SK-N-SH (cell line): Measurements from ENCODE around the gene SF3A1. TPM values are rescaled to one million over a fixed set of nuclear protein-coding genes. Genes with fewer than 3 reads are reported as not detected.
A peak's percentile ranks its signal among the peaks of the same experiment; 100 is the strongest.

Experiments
- CTCF ChIA-PET: fragments of 300-600, 350-600 bp; formaldehyde crosslinking; extraction: SDS; loops from one replicate; lab custom pipeline; 2021; lab: Yijun Ruan, JAX
- POLR2A ChIA-PET: fragments of 350-600 bp; sonication (Branson Sonifier 250); formaldehyde crosslinking; extraction: SDS; loops from one replicate; lab custom pipeline; 2020; ENCODE audit warnings: antibody characterized with exemption, inconsistent platforms; lab: Yijun Ruan, JAX
- DNase-seq: peaks from one replicate; pipeline ENCODE4 v3.0.0; 2012
- H2AFZ ChIP-seq: fragments of 200-600 bp; sonication (generic); 2 replicates; pipeline ENCODE4 v1.8.1; 2016; ENCODE audit warnings: antibody characterized with exemption, mild to moderate bottlenecking, low read depth
- H3F3A ChIP-seq: fragments of 200-600 bp; sonication (generic); replicated peaks from 2 replicates; pipeline ENCODE3; 2016; ENCODE audit warnings: antibody characterized with exemption, mild to moderate bottlenecking; ENCODE audit not compliant: insufficient read depth
- H3K27ac ChIP-seq, 2 experiments: fragments of 200-500 bp in 1 of 2; fragments of 200-600 bp in 1 of 2; sonication (Bioruptor generic) in 1 of 2; sonication (generic), shearing (Covaris generic) in 1 of 2; 2 replicates each; pipeline versions ENCODE4 v1.5.1 to v1.6.1; 2014 to 2016; ENCODE audit warnings: low read depth in 2 of 2, inconsistent platforms in 1 of 2, low read length in 1 of 2, mild to moderate bottlenecking in 1 of 2, mixed read lengths in 1 of 2
- H3K27me3 ChIP-seq: fragments of 200-600 bp; sonication (generic), shearing (Covaris generic); 2 replicates; pipeline ENCODE4 v1.6.1; 2016; ENCODE audit warnings: mixed run types; ENCODE audit not compliant: insufficient read depth
- H3K36me3 ChIP-seq, 2 experiments: fragments of 200-500 bp in 1 of 2; fragments of 200-600 bp in 1 of 2; sonication (Bioruptor generic) in 1 of 2; sonication (generic) in 1 of 2; replicated peaks in 1 of 2; 2 replicates each; pipeline versions ENCODE3 to v1.5.1; 2014 to 2016; ENCODE audit warnings: low read length in 1 of 2, mild to moderate bottlenecking in 1 of 2; ENCODE audit not compliant: insufficient read depth in 2 of 2, control insufficient read depth in 1 of 2
- H3K4me1 ChIP-seq, 2 experiments: fragments of 200-500 bp in 1 of 2; fragments of 200-600 bp in 1 of 2; sonication (Bioruptor generic) in 1 of 2; sonication (generic), shearing (Covaris generic) in 1 of 2; 2 replicates each; pipeline versions ENCODE4 v1.5.1 to v1.6.1; 2014 to 2016; ENCODE audit warnings: low read depth in 1 of 2, low read length in 1 of 2, mixed run types in 1 of 2; ENCODE audit not compliant: insufficient read depth in 2 of 2, control insufficient read depth in 1 of 2
- H3K4me2 ChIP-seq: fragments of 200-600 bp; sonication (generic), shearing (Covaris generic); 2 replicates; pipeline ENCODE4 v1.6.1; 2017; ENCODE audit warnings: mixed run types
- H3K4me3 ChIP-seq, 2 experiments: fragments of 200-500 bp in 1 of 2; fragments of 200-600 bp in 1 of 2; sonication (Bioruptor generic) in 1 of 2; sonication (generic), shearing (Covaris generic) in 1 of 2; 2 replicates each; pipeline versions ENCODE4 v1.5.1 to v1.8.1; 2014 to 2016; ENCODE audit warnings: low read depth in 2 of 2, inconsistent platforms in 1 of 2, low read length in 1 of 2, mild to moderate bottlenecking in 1 of 2, mixed read lengths in 1 of 2, moderate library complexity in 1 of 2
- H3K79me2 ChIP-seq: fragments of 200-600 bp; sonication (generic); 2 replicates; pipeline ENCODE4 v1.8.1; 2017; ENCODE audit warnings: mild to moderate bottlenecking; ENCODE audit not compliant: insufficient read depth
- H3K9ac ChIP-seq: fragments of 200-600 bp; sonication (generic); 2 replicates; pipeline ENCODE4 v1.6.1; 2017; ENCODE audit warnings: mixed run types
- H3K9me2 ChIP-seq: fragments of 200-600 bp; sonication (generic); 2 replicates; pipeline ENCODE4 v1.6.1; 2017; ENCODE audit warnings: mixed run types
- H3K9me3 ChIP-seq: fragments of 200-600 bp; sonication (generic); 2 replicates; pipeline ENCODE4 v1.6.1; 2017; ENCODE audit warnings: mixed run types, mild to moderate bottlenecking, moderate library complexity
- H4K20me1 ChIP-seq: fragments of 200-600 bp; sonication (generic); 2 replicates; pipeline ENCODE4 v1.6.1; 2017; ENCODE audit warnings: mild to moderate bottlenecking, mixed run types; ENCODE audit not compliant: insufficient read depth
- CHD2 ChIP-seq: fragments of 150-350 bp; IDR thresholded peaks from 2 replicates; pipeline ENCODE4 v1.6.1; 2018; ENCODE audit warnings: low read length; ENCODE audit not compliant: partially characterized antibody
- EP300 ChIP-seq, 2 experiments: IDR thresholded peaks; 2 replicates each; pipeline versions ENCODE4 v1.4.0 to v1.6.1; 2012; ENCODE audit warnings: borderline replicate concordance in 1 of 2, low read depth in 1 of 2, low read length in 1 of 2
- EZH2phosphoT487 ChIP-seq: fragments of 200-600 bp; sonication (generic); IDR thresholded peaks from 2 replicates; pipeline ENCODE4 v1.6.1; 2017; ENCODE audit warnings: low read depth, mixed run types, mild to moderate bottlenecking, antibody characterized with exemption, moderate library complexity, borderline replicate concordance
- FOSL2 ChIP-seq: IDR thresholded peaks from 2 replicates; pipeline ENCODE4 v1.4.0; 2012; ENCODE audit warnings: low read depth, mild to moderate bottlenecking, moderate library complexity, borderline replicate concordance
- FOXM1 ChIP-seq: IDR thresholded peaks from 2 replicates; pipeline ENCODE4 v1.4.0; 2012; ENCODE audit warnings: low read depth, mild to moderate bottlenecking
- GABPA ChIP-seq: IDR thresholded peaks from 2 replicates; pipeline ENCODE4 v1.4.0; 2012; ENCODE audit warnings: low read depth, mild to moderate bottlenecking
- NRF1 ChIP-seq: IDR thresholded peaks from 2 replicates; pipeline ENCODE4 v1.6.1; 2012; ENCODE audit warnings: low read depth, mild to moderate bottlenecking, low read length
- RCOR1 ChIP-seq: fragments of 150-350 bp; IDR thresholded peaks from 2 replicates; pipeline ENCODE4 v1.6.1; 2017; ENCODE audit warnings: antibody characterized with exemption, low read length
- RFX5 ChIP-seq: IDR thresholded peaks from 2 replicates; pipeline ENCODE4 v1.6.1; 2012; ENCODE audit warnings: mild to moderate bottlenecking, improper control_type of control experiment, low read length
- RXRA ChIP-seq: IDR thresholded peaks from 2 replicates; pipeline ENCODE4 v1.4.0; 2012; ENCODE audit warnings: low read depth, mild to moderate bottlenecking, borderline replicate concordance
- YY1 ChIP-seq: IDR thresholded peaks from 2 replicates; pipeline ENCODE4 v1.4.0; 2012; ENCODE audit warnings: low read depth, mild to moderate bottlenecking
- WGBS: methylation state at CpG from one replicate; pipeline ENCODE4 v1.1.6; 2017; ENCODE audit warnings: low lambda C conversion rate; 5-methylcytosine and 5-hydroxymethylcytosine counted together
- polyA plus RNA-seq, 3 experiments: library from polyadenylated mRNA; depleted of rRNA; stranded (reverse); fragments of >200 nt; gene quantifications; 2 replicates each; pipeline ENCODE4 v1.2.3, GENCODE V29; 2012
- TF ChIP-seq, protein P1 (sequence below): IDR thresholded peaks from 2 replicates; pipeline ENCODE4 v1.6.1; 2012; ENCODE audit warnings: mild to moderate bottlenecking, low read depth, low read length, moderate library complexity
- TF ChIP-seq, protein P2 (sequence below): IDR thresholded peaks from 2 replicates; pipeline ENCODE4 v1.4.0; 2012; ENCODE audit warnings: low read depth, borderline replicate concordance
- TF ChIP-seq, protein P3 (sequence below): IDR thresholded peaks from 2 replicates; pipeline ENCODE4 v1.4.0; 2012; ENCODE audit warnings: low read depth, borderline replicate concordance
- TF ChIP-seq, protein P4 (sequence below): IDR thresholded peaks from 2 replicates; pipeline ENCODE4; 2012
- TF ChIP-seq, protein P5 (sequence below): fragments of 200-600 bp; sonication (generic); IDR thresholded peaks from 2 replicates; pipeline ENCODE4 v1.6.1; 2017; ENCODE audit warnings: antibody characterized with exemption, mild to moderate bottlenecking, moderate library complexity

Gene SF3A1
- polyA plus RNA-seq, 1 of the 3 experiments (the other 2 are of a cell fraction), result 75.2 TPM

DNA sequence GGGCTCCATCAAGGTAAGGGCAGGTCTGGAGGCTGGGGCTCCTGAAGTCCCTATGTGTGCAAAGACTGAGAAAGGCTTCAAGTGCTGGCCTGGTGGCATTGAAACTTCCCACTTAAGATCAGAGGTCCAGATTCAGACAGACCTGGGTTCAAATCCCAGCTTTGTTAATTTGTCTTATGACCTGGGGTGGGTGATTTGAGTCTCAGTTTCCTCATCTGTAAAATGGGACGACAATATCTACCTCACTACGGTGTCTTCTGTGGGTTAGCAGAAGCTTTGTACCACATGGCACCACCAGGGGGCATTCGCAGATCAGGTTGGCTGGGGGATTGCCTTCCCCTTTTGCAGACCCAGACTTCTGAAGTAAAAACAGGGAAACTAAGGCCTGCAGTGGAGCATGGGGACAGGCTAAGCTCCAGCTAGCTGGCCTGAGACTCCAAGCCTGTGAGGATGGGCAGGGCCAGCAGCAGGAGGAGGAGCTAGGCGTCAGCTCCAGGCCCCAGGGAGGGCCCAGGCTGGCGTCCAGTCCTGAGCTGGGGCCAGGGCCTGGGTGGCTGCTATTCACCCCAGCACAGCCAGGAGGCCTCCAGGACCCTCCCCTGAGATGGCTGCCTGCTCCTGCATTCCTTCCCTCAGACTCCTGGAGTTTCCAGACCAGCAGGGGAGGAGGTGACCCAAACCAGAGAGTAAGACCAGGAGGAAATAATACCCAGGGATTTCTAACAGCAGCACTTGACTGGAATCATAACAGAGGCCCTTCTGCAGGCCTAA is 68.9 kb downstream of the SF3A1 start (continued):
- no peak for TF ChIP-seq RXRA
- no peak for TF ChIP-seq RFX5
- no peak for TF ChIP-seq FOXM1
- TF ChIP-seq, protein P1, sequence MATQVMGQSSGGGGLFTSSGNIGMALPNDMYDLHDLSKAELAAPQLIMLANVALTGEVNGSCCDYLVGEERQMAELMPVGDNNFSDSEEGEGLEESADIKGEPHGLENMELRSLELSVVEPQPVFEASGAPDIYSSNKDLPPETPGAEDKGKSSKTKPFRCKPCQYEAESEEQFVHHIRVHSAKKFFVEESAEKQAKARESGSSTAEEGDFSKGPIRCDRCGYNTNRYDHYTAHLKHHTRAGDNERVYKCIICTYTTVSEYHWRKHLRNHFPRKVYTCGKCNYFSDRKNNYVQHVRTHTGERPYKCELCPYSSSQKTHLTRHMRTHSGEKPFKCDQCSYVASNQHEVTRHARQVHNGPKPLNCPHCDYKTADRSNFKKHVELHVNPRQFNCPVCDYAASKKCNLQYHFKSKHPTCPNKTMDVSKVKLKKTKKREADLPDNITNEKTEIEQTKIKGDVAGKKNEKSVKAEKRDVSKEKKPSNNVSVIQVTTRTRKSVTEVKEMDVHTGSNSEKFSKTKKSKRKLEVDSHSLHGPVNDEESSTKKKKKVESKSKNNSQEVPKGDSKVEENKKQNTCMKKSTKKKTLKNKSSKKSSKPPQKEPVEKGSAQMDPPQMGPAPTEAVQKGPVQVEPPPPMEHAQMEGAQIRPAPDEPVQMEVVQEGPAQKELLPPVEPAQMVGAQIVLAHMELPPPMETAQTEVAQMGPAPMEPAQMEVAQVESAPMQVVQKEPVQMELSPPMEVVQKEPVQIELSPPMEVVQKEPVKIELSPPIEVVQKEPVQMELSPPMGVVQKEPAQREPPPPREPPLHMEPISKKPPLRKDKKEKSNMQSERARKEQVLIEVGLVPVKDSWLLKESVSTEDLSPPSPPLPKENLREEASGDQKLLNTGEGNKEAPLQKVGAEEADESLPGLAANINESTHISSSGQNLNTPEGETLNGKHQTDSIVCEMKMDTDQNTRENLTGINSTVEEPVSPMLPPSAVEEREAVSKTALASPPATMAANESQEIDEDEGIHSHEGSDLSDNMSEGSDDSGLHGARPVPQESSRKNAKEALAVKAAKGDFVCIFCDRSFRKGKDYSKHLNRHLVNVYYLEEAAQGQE, result no peak
- no peak for TF ChIP-seq YY1
- TF ChIP-seq, protein P2, sequence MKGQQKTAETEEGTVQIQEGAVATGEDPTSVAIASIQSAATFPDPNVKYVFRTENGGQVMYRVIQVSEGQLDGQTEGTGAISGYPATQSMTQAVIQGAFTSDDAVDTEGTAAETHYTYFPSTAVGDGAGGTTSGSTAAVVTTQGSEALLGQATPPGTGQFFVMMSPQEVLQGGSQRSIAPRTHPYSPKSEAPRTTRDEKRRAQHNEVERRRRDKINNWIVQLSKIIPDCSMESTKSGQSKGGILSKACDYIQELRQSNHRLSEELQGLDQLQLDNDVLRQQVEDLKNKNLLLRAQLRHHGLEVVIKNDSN, result no peak
- no peak for TF ChIP-seq FOSL2

DNA sequence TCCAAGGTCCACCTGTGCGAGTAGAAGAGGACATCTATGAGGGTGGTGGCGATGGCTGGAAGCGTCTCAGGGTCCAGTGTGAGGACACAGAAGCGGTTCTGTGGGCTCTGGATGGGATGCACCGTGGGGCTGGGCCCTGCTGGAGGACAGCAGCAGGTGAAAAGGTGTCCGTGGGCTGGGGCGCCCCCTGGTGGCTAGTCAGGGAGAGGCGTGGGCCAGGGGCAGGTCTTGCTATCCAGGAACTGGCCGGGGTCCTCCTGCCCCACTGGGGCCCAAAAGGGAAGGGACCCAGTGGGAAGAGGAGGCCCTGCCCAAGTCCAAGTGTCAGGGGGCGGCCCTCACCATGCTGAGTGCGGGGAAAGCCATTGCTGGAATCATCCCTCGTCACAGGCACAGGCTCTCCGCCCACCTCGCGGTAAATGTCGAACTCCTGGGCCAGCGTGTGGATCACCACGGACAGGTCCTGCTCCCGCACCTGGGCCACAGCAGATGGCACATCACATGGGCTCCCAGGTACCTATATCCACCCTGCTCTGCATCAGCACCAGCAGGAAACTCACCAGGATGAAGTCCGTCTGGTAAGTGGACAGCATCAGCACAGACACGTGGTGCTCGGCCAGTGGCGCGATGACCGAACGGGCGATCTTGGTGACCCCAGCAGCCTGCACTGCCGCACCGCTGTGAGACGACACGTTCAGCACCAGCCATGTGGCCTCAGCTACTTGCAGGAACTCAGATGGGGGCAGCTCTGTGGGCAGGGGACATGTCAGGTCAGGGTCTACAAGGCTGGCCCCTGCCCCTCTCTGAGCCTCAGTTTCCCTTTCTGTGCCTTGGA is 69.7 kb downstream of the SF3A1 start:
- H3K27me3 ChIP-seq, result no peaks in the 10 kb centered on the region
- H3K4me3 ChIP-seq, result peak overlapping the region in 1 of 2 experiments; percentile 27; a peak in 1 of 4 replicates
- DNase-seq, result peak; percentile 85
- H2AFZ ChIP-seq, result no peak overlapping the region
- H3K9me3 ChIP-seq, result no peaks in the 10 kb centered on the region
- H3K9ac ChIP-seq, result no peak overlapping the region
- H3K9me2 ChIP-seq, result no peaks in the 10 kb centered on the region
- H3K36me3 ChIP-seq, result peaks cover 0 to 6% of the 10 kb centered on the region in 2 experiments
- POLR2A ChIA-PET, result no interaction called here
- H3K4me1 ChIP-seq, result peaks cover 16 to 30% of the 10 kb centered on the region in 2 experiments; a peak in 2 of 4 replicates
- peaks cover 4% of the 10 kb centered on the region; the same call in 1 of the 2 replicates for H4K20me1 ChIP-seq
- 35% methylated on average over 5 of the region's 31 CpGs for WGBS
- H3K79me2 ChIP-seq, result no peaks in the 10 kb centered on the region
- no peak overlapping the region for H3K4me2 ChIP-seq
- peaks cover 17% of the 10 kb centered on the region for H3F3A ChIP-seq
- H3K27ac ChIP-seq, result no peak overlapping the region
- CTCF ChIA-PET, result interaction anchor here (0.5 to 12.9 kb wide), 61 partner anchors 9 to 683 kb away, joined by 3 to 228 read pairs (median 5); partner anchors contain the start of genes MTFP1, NF2, RNF215 and SEC14L2
- TF ChIP-seq EP300 (IDR thresholded peaks at IDR 0.05; ENCODE audit: borderline replicate concordance in 1 of 2, low read depth in 1 of 2, low read length in 1 of 2), result no peak
- TF ChIP-seq NRF1, result no peak
- TF ChIP-seq, protein P3, sequence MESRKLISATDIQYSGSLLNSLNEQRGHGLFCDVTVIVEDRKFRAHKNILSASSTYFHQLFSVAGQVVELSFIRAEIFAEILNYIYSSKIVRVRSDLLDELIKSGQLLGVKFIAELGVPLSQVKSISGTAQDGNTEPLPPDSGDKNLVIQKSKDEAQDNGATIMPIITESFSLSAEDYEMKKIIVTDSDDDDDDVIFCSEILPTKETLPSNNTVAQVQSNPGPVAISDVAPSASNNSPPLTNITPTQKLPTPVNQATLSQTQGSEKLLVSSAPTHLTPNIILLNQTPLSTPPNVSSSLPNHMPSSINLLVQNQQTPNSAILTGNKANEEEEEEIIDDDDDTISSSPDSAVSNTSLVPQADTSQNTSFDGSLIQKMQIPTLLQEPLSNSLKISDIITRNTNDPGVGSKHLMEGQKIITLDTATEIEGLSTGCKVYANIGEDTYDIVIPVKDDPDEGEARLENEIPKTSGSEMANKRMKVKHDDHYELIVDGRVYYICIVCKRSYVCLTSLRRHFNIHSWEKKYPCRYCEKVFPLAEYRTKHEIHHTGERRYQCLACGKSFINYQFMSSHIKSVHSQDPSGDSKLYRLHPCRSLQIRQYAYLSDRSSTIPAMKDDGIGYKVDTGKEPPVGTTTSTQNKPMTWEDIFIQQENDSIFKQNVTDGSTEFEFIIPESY, result no peak
- TF ChIP-seq, protein P4, sequence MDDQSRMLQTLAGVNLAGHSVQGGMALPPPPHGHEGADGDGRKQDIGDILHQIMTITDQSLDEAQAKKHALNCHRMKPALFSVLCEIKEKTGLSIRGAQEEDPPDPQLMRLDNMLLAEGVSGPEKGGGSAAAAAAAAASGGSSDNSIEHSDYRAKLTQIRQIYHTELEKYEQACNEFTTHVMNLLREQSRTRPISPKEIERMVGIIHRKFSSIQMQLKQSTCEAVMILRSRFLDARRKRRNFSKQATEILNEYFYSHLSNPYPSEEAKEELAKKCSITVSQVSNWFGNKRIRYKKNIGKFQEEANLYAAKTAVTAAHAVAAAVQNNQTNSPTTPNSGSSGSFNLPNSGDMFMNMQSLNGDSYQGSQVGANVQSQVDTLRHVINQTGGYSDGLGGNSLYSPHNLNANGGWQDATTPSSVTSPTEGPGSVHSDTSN, result no peak
- no peak for TF ChIP-seq RCOR1
- TF ChIP-seq EZH2phosphoT487, result no peak
- no peak for TF ChIP-seq GABPA
- no peak for TF ChIP-seq CHD2
- TF ChIP-seq, protein P5, sequence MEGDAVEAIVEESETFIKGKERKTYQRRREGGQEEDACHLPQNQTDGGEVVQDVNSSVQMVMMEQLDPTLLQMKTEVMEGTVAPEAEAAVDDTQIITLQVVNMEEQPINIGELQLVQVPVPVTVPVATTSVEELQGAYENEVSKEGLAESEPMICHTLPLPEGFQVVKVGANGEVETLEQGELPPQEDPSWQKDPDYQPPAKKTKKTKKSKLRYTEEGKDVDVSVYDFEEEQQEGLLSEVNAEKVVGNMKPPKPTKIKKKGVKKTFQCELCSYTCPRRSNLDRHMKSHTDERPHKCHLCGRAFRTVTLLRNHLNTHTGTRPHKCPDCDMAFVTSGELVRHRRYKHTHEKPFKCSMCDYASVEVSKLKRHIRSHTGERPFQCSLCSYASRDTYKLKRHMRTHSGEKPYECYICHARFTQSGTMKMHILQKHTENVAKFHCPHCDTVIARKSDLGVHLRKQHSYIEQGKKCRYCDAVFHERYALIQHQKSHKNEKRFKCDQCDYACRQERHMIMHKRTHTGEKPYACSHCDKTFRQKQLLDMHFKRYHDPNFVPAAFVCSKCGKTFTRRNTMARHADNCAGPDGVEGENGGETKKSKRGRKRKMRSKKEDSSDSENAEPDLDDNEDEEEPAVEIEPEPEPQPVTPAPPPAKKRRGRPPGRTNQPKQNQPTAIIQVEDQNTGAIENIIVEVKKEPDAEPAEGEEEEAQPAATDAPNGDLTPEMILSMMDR, result peak; percentile 92
